ENCODE data around the gene NTRK3.

NTRK3 gene

DNA sequence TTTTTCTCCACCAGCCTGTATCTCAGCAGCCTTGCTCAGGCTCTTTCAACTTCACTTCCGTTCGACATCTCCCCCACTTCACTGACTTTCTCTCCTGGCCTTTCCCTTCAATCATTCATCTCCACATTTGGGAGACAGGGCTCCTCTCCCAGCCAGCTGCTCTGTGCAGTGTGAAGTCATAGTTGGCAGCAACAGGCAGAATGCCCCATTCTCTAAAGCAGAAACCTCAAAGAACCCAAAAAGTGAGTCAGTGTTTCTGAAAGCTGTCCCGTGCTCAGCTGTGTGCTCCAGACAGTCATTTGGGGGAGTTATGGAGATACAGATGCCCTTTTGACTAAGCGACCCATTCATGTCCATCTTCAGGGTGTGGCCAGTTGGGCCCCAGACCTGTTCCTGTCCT is 54.3 kb downstream of the NTRK3 start:
- intact Hi-C loops (cut with micrococcal nuclease) = no loop called here
- Mint-ChIP-seq H3K36me3 (ENCODE audit: low read depth) (no peaks in the 10 kb centered on the region), H3K9me3 (peaks cover 9% of the 10 kb centered on the region), H3K4me3 (no peak overlapping the region), H3K27ac (no peak overlapping the region), H3K4me1 (ENCODE audit: low read depth) (no peaks in the 10 kb centered on the region), H3K27me3 (no peaks in the 10 kb centered on the region)

DNA sequence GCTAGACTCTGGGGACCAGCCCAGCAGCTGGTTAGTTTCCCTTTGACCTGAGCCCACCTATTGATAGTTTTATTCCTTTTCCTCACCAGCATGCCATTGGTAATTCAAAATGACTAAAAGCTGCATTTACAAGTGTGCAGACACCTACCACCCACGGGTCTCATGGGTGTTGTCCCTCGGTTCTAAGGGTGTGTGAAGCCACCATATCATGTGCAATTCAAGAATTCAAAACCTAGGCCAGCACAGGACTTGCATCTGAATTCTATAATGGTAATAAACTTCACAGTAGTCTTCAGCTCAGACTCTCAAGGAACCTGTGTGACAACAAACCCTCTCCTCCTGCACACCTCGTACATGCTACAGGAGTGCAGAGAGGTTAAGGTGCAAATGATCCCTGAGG is 55.3 kb downstream of the NTRK3 start:
- H3K36me3 Mint-ChIP-seq (ENCODE audit: low read depth) = no peaks in the 10 kb centered on the region
- H3K27me3 Mint-ChIP-seq = no peaks in the 10 kb centered on the region

DNA sequence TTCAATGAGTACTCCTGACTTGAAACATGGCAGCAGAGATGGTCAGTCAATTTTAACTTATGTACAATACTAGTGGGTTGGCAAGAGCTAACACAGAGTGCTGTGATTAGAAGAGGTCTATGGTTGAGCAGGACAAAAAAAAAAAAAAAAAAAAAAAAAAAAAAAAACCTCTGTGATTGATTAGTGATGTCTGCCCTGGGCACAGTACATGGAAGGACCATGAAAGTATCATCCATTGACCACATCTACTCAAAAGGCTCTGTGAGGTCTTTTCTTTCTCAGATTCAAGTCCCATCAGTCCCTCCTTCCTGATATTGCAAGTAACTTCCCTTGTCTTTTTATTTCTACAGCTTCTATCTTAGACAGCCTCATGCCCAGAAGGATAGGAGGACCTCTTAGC is 59.6 kb downstream of the NTRK3 start:
- Mint-ChIP-seq H3K36me3 (ENCODE audit: low read depth) (no peaks in the 10 kb centered on the region), H3K27me3 (no peaks in the 10 kb centered on the region), H3K9me3 (peaks cover 9% of the 10 kb centered on the region), H3K4me3 (no peak overlapping the region), H3K4me1 (ENCODE audit: low read depth) (no peaks in the 10 kb centered on the region), H3K27ac (no peak overlapping the region)
- intact Hi-C loops (cut with micrococcal nuclease) = no loop called here

More for the DNA sequence above, 55.3 kb downstream of the NTRK3 start:
- H3K4me3 Mint-ChIP-seq = no peak overlapping the region
- intact Hi-C loops (cut with micrococcal nuclease) = no loop called here
- peaks cover 9% of the 10 kb centered on the region for H3K9me3 Mint-ChIP-seq
- no peak overlapping the region for H3K27ac Mint-ChIP-seq
- no peaks in the 10 kb centered on the region for H3K4me1 Mint-ChIP-seq (ENCODE audit: low read depth)

DNA sequence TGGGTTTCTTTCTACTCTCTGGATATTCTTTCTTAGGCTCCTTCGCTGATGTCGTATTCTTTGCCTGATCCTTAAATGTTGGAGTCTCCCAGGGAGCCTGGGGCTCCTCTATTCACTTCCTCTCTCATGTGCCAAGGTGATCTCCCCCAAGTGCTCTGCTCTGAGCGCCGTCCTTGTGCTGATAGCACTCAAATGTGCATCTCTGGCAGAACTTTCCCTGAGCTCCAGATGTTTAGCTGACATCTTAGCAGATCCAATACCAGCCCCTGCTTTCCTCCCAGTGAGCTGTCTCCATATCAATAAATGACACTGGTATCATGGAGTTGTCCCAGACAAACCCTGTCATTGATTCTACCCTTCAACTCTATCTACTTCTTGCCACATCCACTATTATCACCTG is 62.4 kb downstream of the NTRK3 start:
- Mint-ChIP-seq H3K36me3 (ENCODE audit: low read depth) (no peaks in the 10 kb centered on the region), H3K4me3 (no peak overlapping the region), H3K9me3 (no peaks in the 10 kb centered on the region), H3K27ac (no peak overlapping the region), H3K27me3 (no peaks in the 10 kb centered on the region), H3K4me1 (ENCODE audit: low read depth) (no peaks in the 10 kb centered on the region)
- intact Hi-C loops (cut with micrococcal nuclease) = no loop called here

DNA sequence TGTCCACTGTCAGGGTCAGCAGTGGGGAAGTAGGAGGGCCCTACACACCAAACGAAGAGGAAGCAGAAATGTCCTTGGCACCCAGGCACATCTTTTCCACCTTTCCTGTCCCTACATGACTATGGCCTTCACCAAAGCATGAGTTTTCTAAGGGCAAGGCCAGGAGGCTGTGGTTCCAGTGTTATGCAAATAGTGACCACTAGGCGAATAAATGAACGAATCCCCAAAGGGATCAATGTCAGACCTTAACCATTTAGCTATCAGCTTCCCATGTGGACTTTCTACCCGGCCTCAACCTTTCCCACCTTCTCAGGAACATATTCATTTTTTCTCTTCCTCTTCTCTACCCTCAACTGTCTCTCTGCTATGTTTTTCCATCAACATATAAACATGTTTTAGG is 63.1 kb downstream of the NTRK3 start:
- H3K27me3 Mint-ChIP-seq = no peaks in the 10 kb centered on the region
- no peaks in the 10 kb centered on the region for H3K36me3 Mint-ChIP-seq (ENCODE audit: low read depth)
- no peaks in the 10 kb centered on the region for H3K9me3 Mint-ChIP-seq
- H3K4me3 Mint-ChIP-seq = no peak overlapping the region
- no peaks in the 10 kb centered on the region for H3K4me1 Mint-ChIP-seq (ENCODE audit: low read depth)
- H3K27ac Mint-ChIP-seq = no peak overlapping the region
- intact Hi-C loops (cut with micrococcal nuclease) = no loop called here

DNA sequence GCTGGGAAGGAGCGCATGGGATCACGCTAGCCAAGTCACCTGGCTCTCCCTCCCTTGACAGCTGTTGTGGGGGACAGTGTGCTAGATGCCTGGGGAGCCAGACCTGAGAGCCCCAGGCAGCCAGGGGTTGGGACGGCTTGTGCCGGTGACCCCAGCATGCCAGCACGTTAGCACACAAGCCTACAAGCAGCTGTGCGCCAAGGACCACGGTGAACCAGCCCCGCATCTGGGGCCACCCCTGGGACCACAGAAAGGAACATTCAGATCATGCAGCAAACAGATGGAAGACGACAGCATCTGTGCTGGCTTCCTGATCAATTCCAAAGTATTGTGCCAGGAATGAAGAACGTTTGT is 64.8 kb downstream of the NTRK3 start:
- intact Hi-C loops (cut with micrococcal nuclease) = no loop called here
- no peaks in the 10 kb centered on the region for H3K9me3 Mint-ChIP-seq
- H3K4me3 Mint-ChIP-seq = no peak overlapping the region
- H3K4me1 Mint-ChIP-seq (ENCODE audit: low read depth) = no peaks in the 10 kb centered on the region
- H3K36me3 Mint-ChIP-seq (ENCODE audit: low read depth) = no peaks in the 10 kb centered on the region
- no peaks in the 10 kb centered on the region for H3K27me3 Mint-ChIP-seq
- H3K27ac Mint-ChIP-seq = no peak overlapping the region

DNA sequence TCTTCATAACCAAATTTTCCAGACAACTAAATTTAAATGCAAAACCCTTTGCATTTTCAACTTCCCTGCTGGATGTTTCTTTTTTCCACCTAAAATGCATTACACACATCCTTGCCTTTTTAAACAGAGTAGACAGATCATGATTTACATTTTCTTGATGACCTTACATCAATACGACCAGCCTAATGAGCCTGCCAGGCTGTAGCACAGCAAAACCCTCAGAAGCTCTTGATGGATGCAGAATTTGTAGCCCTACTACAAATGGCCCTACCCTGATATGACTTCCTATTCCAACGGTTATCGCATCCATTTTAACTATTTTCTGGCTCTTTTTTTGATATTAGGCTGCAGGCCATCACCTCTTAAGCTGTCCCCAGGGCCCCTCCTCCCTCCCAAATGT is 66.3 kb downstream of the NTRK3 start:
- no peaks in the 10 kb centered on the region for H3K4me1 Mint-ChIP-seq (ENCODE audit: low read depth)
- no peaks in the 10 kb centered on the region for H3K36me3 Mint-ChIP-seq (ENCODE audit: low read depth)
- intact Hi-C loops (cut with micrococcal nuclease) = no loop called here
- H3K27me3 Mint-ChIP-seq = no peaks in the 10 kb centered on the region
- H3K27ac Mint-ChIP-seq = no peak overlapping the region
- H3K4me3 Mint-ChIP-seq = no peak overlapping the region
- no peaks in the 10 kb centered on the region for H3K9me3 Mint-ChIP-seq

DNA sequence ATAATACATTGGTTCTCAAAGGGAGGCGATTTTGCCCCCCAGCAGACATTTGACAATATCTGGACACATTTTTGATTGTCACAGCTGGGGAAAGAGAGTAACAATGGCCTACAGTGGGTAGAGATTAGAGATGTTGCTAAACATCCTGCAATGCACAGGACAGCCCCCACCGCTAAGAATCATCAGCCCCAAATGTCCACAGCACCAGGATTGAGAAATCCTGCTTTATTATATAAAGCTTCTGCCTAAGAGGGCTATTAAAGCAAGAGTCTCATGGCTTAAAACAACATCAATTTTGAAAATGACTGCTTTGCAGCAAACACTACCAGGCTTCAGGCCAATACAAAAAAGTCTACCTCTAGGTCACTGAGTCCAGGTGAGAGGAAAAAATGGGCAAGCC is 68.2 kb downstream of the NTRK3 start:
- intact Hi-C loops (cut with micrococcal nuclease) = no loop called here
- no peaks in the 10 kb centered on the region for H3K36me3 Mint-ChIP-seq (ENCODE audit: low read depth)
- no peak overlapping the region for H3K4me3 Mint-ChIP-seq
- H3K4me1 Mint-ChIP-seq (ENCODE audit: low read depth) = no peaks in the 10 kb centered on the region
- no peak overlapping the region for H3K27ac Mint-ChIP-seq
- H3K27me3 Mint-ChIP-seq = no peaks in the 10 kb centered on the region
- H3K9me3 Mint-ChIP-seq = no peaks in the 10 kb centered on the region

DNA sequence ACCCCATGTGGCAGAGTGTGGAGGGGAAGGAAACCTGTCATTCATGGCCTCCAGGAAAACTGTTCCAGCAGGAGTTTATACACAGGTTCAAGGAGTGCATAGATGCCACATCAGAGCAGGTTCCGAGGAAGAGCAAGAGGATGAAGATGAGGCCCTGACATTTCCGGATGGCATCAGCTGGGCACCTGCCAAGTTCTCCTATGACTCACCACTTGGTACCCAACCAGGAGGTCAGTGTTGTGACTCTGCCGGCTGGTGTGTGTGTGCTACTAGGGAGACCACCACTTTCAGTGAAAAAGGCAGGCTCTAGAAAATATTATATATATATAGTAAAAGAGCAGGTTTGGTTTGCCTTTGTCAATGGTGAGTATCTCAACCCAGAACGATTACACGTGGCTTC is 69.3 kb downstream of the NTRK3 start:
- no peaks in the 10 kb centered on the region for H3K27me3 Mint-ChIP-seq
- no peak overlapping the region for H3K27ac Mint-ChIP-seq
- no peak overlapping the region for H3K4me3 Mint-ChIP-seq

DNA sequence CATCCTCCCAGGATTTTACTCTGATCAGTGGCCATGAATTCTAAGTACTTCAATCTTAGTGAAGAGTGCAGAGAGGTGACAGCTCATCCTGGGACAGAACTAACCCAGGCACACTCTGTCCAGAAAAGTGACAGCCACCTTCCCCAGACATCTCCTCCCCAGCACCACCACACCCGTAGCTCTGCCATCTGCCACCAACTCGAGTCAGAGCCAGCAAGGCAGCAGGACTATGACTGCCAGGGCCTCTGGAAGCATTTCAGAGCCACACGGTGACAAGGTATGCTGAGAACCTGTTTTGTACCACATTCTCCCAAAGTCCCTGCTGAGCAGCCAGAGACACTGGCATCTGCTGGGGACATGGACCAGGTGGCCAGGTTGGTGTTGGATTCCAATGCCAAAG is 71.0 kb downstream of the NTRK3 start:
- H3K9me3 Mint-ChIP-seq = no peaks in the 10 kb centered on the region
- H3K36me3 Mint-ChIP-seq (ENCODE audit: low read depth) = no peaks in the 10 kb centered on the region
- no peak overlapping the region for H3K27ac Mint-ChIP-seq
- no peaks in the 10 kb centered on the region for H3K4me1 Mint-ChIP-seq (ENCODE audit: low read depth)
- H3K27me3 Mint-ChIP-seq = no peaks in the 10 kb centered on the region
- no peak overlapping the region for H3K4me3 Mint-ChIP-seq
- intact Hi-C loops (cut with micrococcal nuclease) = no loop called here

More for the DNA sequence above, 69.3 kb downstream of the NTRK3 start:
- H3K4me1 Mint-ChIP-seq (ENCODE audit: low read depth) = no peaks in the 10 kb centered on the region
- no peaks in the 10 kb centered on the region for H3K36me3 Mint-ChIP-seq (ENCODE audit: low read depth)
- intact Hi-C loops (cut with micrococcal nuclease) = no loop called here
- no peaks in the 10 kb centered on the region for H3K9me3 Mint-ChIP-seq

DNA sequence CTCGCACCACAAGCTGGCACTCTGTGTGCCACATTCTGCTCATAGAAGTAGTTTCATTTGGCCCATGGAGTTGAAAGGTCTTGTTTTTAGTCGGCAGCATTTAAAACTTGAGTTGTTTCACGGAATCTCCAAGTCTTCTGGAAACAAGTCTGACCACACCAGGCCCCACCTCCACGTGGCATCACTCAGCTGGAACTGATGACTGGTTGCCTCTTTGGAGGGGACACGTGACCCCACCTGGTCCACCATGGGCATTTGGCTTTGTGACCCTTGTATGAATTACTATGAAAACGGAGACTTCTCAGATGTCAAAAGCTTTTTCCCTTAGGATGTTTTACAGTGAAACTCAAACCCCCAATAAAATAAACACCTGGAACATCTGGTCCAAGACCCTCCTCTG is 74.9 kb downstream of the NTRK3 start:
- no peak overlapping the region for H3K27ac Mint-ChIP-seq
- intact Hi-C loops (cut with micrococcal nuclease) = no loop called here
- H3K4me1 Mint-ChIP-seq (ENCODE audit: low read depth) = no peaks in the 10 kb centered on the region

DNA sequence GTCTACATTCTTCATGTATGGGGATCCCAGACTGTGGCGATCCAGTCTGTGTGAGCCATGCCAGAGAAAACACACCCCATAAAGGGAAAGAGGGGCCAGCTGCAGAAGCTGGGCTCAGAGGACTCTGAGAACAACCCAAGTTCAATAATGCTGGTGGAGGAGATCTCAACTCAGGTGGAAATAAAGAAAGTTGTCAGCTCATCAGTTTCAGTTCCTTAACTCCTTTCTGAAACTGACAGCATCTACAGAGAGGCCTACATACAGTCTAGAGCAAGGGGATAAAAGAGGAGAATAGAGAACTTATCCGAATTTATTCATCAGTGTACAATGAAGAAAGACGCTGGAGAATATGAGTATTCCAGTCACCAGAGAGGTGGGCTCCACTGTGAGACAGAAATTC is 77.0 kb downstream of the NTRK3 start:
- intact Hi-C loops (cut with micrococcal nuclease) = no loop called here
- Mint-ChIP-seq H3K4me1 (ENCODE audit: low read depth) (no peaks in the 10 kb centered on the region), H3K36me3 (ENCODE audit: low read depth) (no peaks in the 10 kb centered on the region), H3K27me3 (no peaks in the 10 kb centered on the region), H3K4me3 (no peak overlapping the region), H3K27ac (no peak overlapping the region), H3K9me3 (no peaks in the 10 kb centered on the region)

More for the DNA sequence above, 74.9 kb downstream of the NTRK3 start:
- no peaks in the 10 kb centered on the region for H3K27me3 Mint-ChIP-seq
- H3K9me3 Mint-ChIP-seq = no peaks in the 10 kb centered on the region
- H3K36me3 Mint-ChIP-seq (ENCODE audit: low read depth) = no peaks in the 10 kb centered on the region
- no peak overlapping the region for H3K4me3 Mint-ChIP-seq

DNA sequence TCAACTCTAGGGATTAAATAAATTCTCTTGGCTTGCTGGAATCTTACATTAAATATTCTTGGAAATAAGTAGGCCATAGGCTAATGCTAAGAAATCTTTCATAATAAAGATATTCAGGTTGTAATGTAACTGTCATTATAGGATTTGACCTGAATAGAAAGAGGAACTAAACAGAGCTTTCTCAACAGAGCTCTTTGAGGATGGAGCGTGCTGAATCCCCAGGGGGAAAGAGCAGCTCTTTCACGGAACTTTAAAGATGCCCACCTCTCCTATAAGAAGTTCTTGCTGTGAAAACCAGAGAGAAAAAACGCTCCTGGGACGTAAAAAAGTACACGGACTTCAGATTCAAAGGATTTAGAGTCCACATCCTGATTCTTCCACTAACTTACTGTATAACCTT is 77.9 kb downstream of the NTRK3 start:
- H3K36me3 Mint-ChIP-seq (ENCODE audit: low read depth) = no peaks in the 10 kb centered on the region
- no peaks in the 10 kb centered on the region for H3K4me1 Mint-ChIP-seq (ENCODE audit: low read depth)
- H3K27me3 Mint-ChIP-seq = no peaks in the 10 kb centered on the region
- H3K9me3 Mint-ChIP-seq = no peaks in the 10 kb centered on the region
- H3K27ac Mint-ChIP-seq = no peak overlapping the region
- intact Hi-C loops (cut with micrococcal nuclease) = no loop called here
- H3K4me3 Mint-ChIP-seq = no peak overlapping the region

DNA sequence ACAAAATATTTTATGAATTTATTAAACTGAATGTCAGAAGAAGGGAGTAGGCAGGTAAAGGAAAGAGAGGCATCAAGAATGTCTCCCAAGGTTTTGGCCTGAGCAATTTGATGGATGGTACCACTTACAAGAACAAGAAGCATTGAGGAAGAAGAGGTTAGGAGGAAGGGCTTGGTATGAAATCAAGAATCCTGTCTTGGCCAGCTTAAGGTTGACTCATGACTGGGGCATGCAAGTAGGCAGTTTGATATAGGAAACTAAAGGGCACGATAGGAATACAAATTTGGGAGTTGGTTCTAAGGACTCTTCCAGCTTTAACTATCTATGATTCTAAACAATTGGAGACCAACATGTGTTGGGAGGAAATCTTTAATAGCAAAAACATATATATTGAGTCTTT is 79.1 kb downstream of the NTRK3 start:
- no peaks in the 10 kb centered on the region for H3K27me3 Mint-ChIP-seq
- H3K4me1 Mint-ChIP-seq (ENCODE audit: low read depth) = no peaks in the 10 kb centered on the region
- H3K9me3 Mint-ChIP-seq = no peaks in the 10 kb centered on the region
- intact Hi-C loops (cut with micrococcal nuclease) = no loop called here
- H3K36me3 Mint-ChIP-seq (ENCODE audit: low read depth) = no peaks in the 10 kb centered on the region
- H3K27ac Mint-ChIP-seq = no peak overlapping the region
- no peak overlapping the region for H3K4me3 Mint-ChIP-seq

DNA sequence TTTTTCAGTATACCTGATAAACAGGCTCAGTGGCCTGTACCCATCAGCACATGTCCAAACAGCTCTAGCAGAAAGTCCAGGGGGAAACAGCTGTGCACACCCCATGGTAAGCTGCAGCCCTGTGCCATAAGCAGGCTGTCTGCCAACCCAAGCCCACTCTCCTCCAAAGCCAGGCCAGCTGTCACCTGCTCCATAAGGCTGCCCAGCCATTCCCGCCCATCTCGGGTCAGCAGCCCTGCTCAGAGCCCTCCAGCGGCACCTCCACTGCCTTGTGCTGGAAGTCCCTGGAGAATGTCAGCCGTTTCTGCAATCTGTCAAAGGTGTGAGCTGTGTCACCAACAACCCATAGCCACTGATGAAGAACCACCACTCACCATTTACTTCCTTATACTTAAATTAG is 82.0 kb downstream of the NTRK3 start:
- no peak overlapping the region for H3K4me3 Mint-ChIP-seq
- no peaks in the 10 kb centered on the region for H3K9me3 Mint-ChIP-seq
- no peaks in the 10 kb centered on the region for H3K36me3 Mint-ChIP-seq (ENCODE audit: low read depth)
- H3K4me1 Mint-ChIP-seq (ENCODE audit: low read depth) = no peaks in the 10 kb centered on the region
- H3K27me3 Mint-ChIP-seq = no peaks in the 10 kb centered on the region
- intact Hi-C loops (cut with micrococcal nuclease) = no loop called here
- no peak overlapping the region for H3K27ac Mint-ChIP-seq
